ENCODE data around the gene HHATL. TPM values are rescaled to one million over a fixed set of nuclear protein-coding genes. Genes with fewer than 3 reads are reported as not detected.

Gene HHATL
- total RNA-seq, 2 experiments from 2014 or later = not detected

DNA sequence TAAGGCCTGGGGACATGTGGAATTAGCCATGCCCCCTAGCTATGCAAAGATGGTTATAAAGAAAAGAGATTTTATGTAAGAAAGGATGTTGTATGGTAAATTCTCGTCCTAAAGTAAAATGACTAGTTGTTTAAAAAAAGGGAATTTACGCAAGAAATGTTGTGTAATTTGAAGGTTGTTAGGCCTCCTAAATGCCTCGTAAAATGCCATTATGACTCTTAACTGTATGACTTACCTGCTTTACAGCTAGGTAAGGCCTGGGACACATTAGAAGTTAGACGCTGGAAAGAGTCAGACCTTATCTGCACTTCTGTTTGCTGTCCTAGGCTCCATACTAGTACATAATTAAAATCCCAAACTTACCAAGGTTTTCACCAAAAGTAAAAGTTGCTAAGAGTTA is 17.5 kb upstream of the HHATL start:
- Mint-ChIP-seq H3K27me3 (ENCODE audit: low read depth) (peaks cover 2% of the 10 kb centered on the region), H3K9me3 (no peaks in the 10 kb centered on the region), H3K4me1 (ENCODE audit: low read depth) (no peaks in the 10 kb centered on the region), H3K4me3 (no peak overlapping the region), H3K27ac (no peak overlapping the region), H3K36me3 (ENCODE audit: low read depth) (no peaks in the 10 kb centered on the region)
- DNase-seq = no peak
- CTCF ChIA-PET = interaction anchor here (1.1 kb wide), 1 partner anchor 25 kb away, joined by 3 read pairs; no protein-coding TSS in a partner anchor
- intact Hi-C loops (cut with micrococcal nuclease) = no loop called here

DNA sequence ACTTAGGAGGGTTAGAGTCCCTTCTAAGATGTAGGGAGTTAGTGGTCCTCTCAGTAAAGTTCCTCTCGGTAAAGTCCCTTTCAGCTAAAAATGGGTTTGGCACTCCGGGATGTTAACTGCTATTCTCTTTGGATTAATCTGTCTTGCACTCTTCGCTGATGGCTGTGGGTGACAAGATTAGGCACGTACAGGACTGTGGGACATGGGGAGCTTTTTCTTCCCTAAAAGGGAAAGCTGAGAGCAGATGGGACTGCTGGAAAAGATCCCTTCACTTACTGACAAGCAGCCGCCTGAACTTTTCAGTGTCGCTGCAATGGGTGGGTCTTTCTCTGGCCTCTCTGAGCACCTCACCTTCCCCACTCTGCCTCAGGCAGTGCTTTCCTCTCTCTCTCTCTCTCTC is 16.4 kb upstream of the HHATL start:
- no peaks in the 10 kb centered on the region for H3K36me3 Mint-ChIP-seq (ENCODE audit: low read depth)
- no peaks in the 10 kb centered on the region for H3K4me1 Mint-ChIP-seq (ENCODE audit: low read depth)
- H3K27me3 Mint-ChIP-seq (ENCODE audit: low read depth) = peaks cover 2% of the 10 kb centered on the region
- H3K4me3 Mint-ChIP-seq = no peak overlapping the region
- DNase-seq = no peak
- H3K9me3 Mint-ChIP-seq = no peaks in the 10 kb centered on the region
- no peak overlapping the region for H3K27ac Mint-ChIP-seq
- intact Hi-C loops (cut with micrococcal nuclease) = loop anchor here (2.0 kb wide), 1 partner anchor 44 kb away; no protein-coding TSS in a partner anchor
- CTCF ChIA-PET = interaction anchor here (1.1 kb wide), 1 partner anchor 26 kb away, joined by 3 read pairs; no protein-coding TSS in a partner anchor

DNA sequence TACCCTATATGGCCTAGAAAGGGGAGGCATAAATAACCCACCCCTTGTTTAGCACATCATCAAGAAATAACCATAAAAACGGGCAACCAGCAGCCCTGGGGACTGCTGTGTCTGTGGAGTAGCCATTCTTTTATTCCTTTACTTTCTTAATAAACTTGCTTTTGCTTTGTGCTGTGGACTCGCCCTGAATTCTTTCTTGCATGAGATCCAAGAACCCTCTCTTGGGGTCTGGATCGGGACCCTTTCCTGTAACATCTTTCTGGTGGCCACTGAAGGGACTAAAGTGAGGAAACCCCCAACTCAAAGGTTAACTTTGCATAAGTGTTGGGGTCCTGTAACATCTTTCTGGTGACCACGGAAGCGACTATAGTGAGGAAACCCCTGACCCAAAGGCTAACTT is 15.7 kb upstream of the HHATL start:
- peaks cover 2% of the 10 kb centered on the region for H3K27me3 Mint-ChIP-seq (ENCODE audit: low read depth)
- H3K4me3 Mint-ChIP-seq = no peak overlapping the region
- intact Hi-C loops (cut with micrococcal nuclease) = loop anchor here (2.0 kb wide), 1 partner anchor 44 kb away; no protein-coding TSS in a partner anchor
- CTCF ChIA-PET = no interaction called here
- DNase-seq = no peak
- no peaks in the 10 kb centered on the region for H3K4me1 Mint-ChIP-seq (ENCODE audit: low read depth)
- no peak overlapping the region for H3K27ac Mint-ChIP-seq
- H3K9me3 Mint-ChIP-seq = no peaks in the 10 kb centered on the region
- H3K36me3 Mint-ChIP-seq (ENCODE audit: low read depth) = no peaks in the 10 kb centered on the region

DNA sequence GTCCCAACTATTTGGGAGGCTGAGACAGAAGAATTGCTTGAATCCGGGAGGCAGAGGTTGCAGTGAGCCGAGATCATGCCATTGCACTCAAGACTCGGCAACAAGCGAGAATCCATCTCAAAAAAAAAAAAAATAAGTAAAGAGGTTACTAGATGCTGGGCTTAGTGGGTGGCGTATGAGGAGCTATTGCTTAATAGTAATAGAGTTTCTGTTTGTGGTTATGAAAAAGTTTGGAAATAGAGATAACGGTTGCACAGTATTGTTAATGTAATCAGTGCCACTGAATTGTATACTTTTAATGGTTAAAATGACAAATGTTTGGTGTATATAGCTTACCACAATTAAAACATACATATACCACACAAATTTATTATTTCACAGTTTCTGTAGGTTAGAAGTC is 14.7 kb upstream of the HHATL start:
- no peaks in the 10 kb centered on the region for H3K4me1 Mint-ChIP-seq (ENCODE audit: low read depth)
- CTCF ChIA-PET = no interaction called here
- H3K36me3 Mint-ChIP-seq (ENCODE audit: low read depth) = no peaks in the 10 kb centered on the region
- intact Hi-C loops (cut with micrococcal nuclease) = no loop called here
- no peak for DNase-seq
- H3K4me3 Mint-ChIP-seq = no peak overlapping the region
- no peaks in the 10 kb centered on the region for H3K9me3 Mint-ChIP-seq
- no peaks in the 10 kb centered on the region for H3K27me3 Mint-ChIP-seq (ENCODE audit: low read depth)
- no peak overlapping the region for H3K27ac Mint-ChIP-seq

DNA sequence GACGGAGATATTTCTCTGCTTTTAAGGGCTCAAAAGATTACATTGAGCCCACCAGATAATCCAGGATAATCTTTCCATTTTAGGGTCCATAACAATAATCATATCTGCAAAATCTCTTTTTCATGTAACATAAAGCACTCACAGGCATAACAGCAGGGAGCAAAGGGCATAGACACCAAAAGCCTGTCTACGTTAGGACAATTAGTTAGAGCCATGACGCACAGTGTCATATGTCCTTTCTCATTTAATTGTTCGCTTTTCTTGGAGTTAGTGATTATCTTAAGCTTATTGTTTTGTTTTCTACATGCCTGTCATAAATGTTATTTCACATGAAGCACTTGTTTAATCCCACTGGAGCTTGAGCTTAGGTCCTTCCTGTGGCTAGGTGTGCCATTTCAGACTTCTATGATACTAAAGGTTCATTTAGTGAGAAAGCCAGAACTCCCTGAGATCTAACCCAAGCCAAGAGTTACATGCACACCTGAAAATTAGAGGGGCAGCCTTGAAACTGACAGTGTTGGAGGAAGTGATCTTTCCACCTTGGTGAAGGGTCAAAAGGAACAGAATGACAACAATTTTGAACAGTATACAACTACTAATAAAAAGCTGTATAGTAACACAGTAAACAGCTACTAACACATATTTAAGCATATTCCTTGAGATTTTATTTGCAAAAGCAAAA is 11.7 kb upstream of the HHATL start:
- intact Hi-C loops (cut with micrococcal nuclease) = no loop called here
- CTCF ChIA-PET = interaction anchor here (2.0 kb wide), 1 partner anchor 25 kb away, joined by 4 read pairs; no protein-coding TSS in a partner anchor
- H3K27ac Mint-ChIP-seq = no peak overlapping the region
- no peak overlapping the region for H3K4me3 Mint-ChIP-seq
- no peaks in the 10 kb centered on the region for H3K36me3 Mint-ChIP-seq (ENCODE audit: low read depth)
- DNase-seq = no peak
- no peaks in the 10 kb centered on the region for H3K9me3 Mint-ChIP-seq
- no peaks in the 10 kb centered on the region for H3K27me3 Mint-ChIP-seq (ENCODE audit: low read depth)
- no peaks in the 10 kb centered on the region for H3K4me1 Mint-ChIP-seq (ENCODE audit: low read depth)

DNA sequence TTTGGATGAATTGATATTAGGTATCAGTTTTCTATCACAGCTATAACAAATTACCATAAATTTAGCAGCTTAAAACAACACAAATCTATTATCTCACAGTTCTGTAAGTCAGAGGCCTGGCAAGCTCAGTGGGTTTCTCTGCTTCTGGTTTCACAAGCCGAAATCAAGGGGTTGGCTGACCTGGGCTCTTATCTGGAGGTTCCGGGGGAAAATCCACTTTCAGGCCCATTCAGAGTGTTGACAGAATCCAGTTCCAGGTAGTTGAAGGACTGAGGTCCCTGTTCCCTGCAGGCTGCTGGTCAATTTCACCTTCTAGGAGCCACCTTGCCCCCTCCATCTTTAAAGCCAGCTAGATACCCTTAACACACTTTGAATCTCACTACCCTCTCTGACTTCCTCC is 11.1 kb upstream of the HHATL start:
- no peak for DNase-seq
- no peaks in the 10 kb centered on the region for H3K4me1 Mint-ChIP-seq (ENCODE audit: low read depth)
- H3K36me3 Mint-ChIP-seq (ENCODE audit: low read depth) = no peaks in the 10 kb centered on the region
- intact Hi-C loops (cut with micrococcal nuclease) = no loop called here
- CTCF ChIA-PET = interaction anchor here (2.0 kb wide), 1 partner anchor 24 kb away, joined by 4 read pairs; no protein-coding TSS in a partner anchor
- H3K27me3 Mint-ChIP-seq (ENCODE audit: low read depth) = no peaks in the 10 kb centered on the region
- no peaks in the 10 kb centered on the region for H3K9me3 Mint-ChIP-seq
- no peak overlapping the region for H3K27ac Mint-ChIP-seq
- H3K4me3 Mint-ChIP-seq = no peak overlapping the region

DNA sequence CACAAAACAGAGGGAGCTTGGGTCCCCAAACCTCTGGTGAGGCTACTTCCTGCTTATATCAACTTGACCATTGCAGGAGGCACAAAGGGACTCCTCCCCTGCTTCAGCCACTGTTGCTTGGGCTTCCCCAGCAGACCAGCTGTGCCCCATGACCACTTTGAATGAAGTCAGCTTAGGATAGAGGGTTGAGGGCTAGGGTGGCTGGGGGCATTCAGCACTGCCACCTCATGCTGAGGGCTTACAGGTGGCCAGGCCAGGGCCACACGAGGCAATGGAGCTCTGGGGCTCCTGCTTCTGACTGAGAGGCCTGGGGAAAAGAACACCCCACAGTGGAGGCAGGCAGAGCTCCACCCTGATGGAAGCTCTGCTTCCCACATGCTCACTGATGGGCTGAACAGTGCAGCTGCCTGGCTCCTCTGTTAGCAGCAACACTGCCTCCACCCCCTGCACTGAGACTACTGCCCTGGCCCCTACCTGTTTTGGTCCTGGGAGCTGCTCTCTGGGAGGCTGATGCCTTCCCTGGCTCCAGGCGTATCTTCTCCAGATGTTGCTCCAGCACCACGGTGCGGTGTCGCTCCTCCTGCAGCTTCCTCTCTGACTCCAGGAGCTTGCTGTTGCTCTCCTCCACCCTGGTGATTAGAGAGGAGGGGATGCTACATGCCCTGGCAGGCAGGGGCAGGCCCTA is 10.2 kb upstream of the HHATL start:
- no peak overlapping the region for H3K4me3 Mint-ChIP-seq
- no peaks in the 10 kb centered on the region for H3K4me1 Mint-ChIP-seq (ENCODE audit: low read depth)
- no peak for DNase-seq
- intact Hi-C loops (cut with micrococcal nuclease) = no loop called here
- no peaks in the 10 kb centered on the region for H3K27me3 Mint-ChIP-seq (ENCODE audit: low read depth)
- no peak overlapping the region for H3K27ac Mint-ChIP-seq
- H3K9me3 Mint-ChIP-seq = no peaks in the 10 kb centered on the region
- CTCF ChIA-PET = interaction anchor here (2.0 kb wide), 1 partner anchor 23 kb away, joined by 4 read pairs; no protein-coding TSS in a partner anchor
- no peaks in the 10 kb centered on the region for H3K36me3 Mint-ChIP-seq (ENCODE audit: low read depth)

DNA sequence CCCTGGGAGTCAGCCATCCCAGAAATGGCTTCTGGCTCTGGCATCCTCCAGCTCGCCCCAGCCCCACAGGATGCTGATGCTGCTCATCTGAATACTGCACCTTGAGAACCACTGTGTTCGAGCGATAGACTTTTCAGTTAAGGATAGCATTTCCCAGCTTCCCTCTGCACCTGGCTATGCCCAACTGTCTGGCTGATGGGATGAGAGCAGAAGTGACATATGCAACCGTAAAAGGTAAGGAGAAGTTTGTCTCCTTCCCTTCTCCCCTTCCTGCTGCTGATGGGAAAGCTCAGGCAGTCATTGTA is 9.7 kb upstream of the HHATL start:
- no peaks in the 10 kb centered on the region for H3K36me3 Mint-ChIP-seq (ENCODE audit: low read depth)
- no peak overlapping the region for H3K4me3 Mint-ChIP-seq
- H3K27me3 Mint-ChIP-seq (ENCODE audit: low read depth) = no peaks in the 10 kb centered on the region
- no peaks in the 10 kb centered on the region for H3K9me3 Mint-ChIP-seq
- no peaks in the 10 kb centered on the region for H3K4me1 Mint-ChIP-seq (ENCODE audit: low read depth)
- CTCF ChIA-PET = no interaction called here
- intact Hi-C loops (cut with micrococcal nuclease) = no loop called here
- H3K27ac Mint-ChIP-seq = no peak overlapping the region
- no peak for DNase-seq

DNA sequence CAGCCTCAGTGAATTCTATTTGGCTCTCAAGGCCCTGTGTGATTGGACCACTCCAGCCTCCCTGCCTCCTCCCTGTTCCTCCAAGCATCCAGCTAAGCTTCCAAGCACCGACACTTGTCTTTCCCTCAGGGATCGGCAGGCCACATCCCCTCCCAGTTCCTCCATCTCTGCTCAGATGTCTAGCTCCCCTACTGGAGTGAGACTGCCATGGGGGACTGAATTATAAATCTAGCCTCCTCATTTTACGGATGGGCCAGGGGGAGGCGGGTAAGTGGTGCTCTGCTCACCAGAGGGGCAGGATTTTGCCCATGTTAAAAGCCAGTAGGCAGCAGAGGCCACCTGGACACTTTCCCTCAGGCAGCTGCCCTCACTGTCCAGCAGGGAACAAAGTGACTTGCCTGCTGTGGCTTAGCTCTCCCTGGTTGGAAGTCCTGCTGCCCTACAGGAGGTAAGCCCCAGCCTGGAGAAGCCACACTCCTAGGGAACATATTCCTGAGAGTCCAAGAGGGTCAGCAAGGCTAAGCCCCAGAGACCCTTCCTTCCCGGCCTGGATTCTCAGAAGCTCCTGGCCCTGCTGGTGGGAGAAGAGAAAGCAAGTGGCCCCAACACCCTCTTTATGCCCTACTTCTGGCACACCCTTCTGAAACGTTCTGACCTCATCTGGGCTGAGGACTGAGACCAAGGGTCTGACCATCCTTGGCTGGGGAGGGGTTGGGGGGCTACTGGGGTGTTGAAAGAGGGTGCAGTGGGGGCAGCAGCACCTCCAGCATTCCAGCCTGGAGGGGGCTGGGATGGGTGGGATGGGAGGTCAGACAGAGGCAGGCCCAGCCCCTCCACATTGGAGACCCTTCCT is 9.1 kb upstream of the HHATL start:
- no peak for DNase-seq
- intact Hi-C loops (cut with micrococcal nuclease) = no loop called here
- H3K4me3 Mint-ChIP-seq = no peak overlapping the region
- H3K36me3 Mint-ChIP-seq (ENCODE audit: low read depth) = no peaks in the 10 kb centered on the region
- no peaks in the 10 kb centered on the region for H3K9me3 Mint-ChIP-seq
- no peaks in the 10 kb centered on the region for H3K27me3 Mint-ChIP-seq (ENCODE audit: low read depth)
- no peak overlapping the region for H3K27ac Mint-ChIP-seq
- CTCF ChIA-PET = no interaction called here
- no peaks in the 10 kb centered on the region for H3K4me1 Mint-ChIP-seq (ENCODE audit: low read depth)

DNA sequence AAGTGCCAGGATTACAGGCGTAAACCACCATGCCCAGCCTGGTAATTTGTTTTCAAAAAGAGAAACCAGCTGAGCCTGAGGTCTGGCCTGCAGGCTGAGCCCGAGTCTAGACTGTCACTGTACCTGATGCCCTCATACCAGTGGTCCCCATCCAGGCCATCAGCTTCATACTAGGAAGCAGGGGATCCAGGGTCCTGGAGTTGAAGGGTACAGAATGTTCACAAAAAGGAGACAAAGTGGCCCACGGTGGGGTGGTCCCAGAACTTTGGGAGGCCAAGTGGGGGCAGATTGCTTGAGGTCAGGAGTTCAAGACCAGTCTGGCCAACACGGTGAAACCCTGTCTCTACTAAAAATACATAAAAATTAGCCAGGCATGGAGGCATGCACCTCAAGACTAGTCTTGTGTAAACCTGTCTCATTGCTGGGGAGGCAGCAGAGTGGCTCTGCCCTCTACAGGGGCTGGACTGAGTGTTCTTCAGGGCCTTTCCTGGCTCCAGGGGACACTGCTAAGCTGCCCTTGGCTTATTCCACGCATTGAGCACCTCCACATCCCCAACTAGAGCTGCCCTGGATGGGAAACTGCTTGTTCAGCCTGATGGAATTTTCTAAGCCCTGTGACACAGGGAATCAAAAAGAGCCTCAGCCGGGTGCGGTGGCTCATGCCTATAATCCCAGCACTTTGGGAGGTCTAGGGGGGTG is 7.9 kb upstream of the HHATL start:
- intact Hi-C loops (cut with micrococcal nuclease) = no loop called here

DNA sequence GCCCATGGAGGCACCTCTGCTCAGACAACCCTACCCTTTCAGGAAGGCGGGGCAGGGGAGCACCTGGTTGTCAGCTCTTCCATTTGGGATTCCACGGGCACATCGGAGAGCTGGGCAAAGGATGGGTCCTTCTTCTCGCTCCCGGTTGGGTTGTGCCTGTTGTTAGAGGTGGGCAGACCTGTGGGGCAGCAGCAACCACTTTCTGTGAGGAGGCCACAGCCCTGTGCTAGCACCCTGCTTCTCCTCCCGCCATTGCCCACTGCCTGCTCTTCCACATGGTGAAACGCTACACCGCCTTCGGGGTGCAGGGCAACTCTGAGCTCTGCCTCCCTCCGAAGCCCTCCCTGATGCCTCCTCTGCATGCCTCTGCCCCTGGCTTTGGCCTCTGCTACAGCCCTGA is 7.0 kb upstream of the HHATL start:
- CTCF ChIA-PET = no interaction called here
- intact Hi-C loops (cut with micrococcal nuclease) = no loop called here
- H3K36me3 Mint-ChIP-seq (ENCODE audit: low read depth) = no peaks in the 10 kb centered on the region
- H3K9me3 Mint-ChIP-seq = no peaks in the 10 kb centered on the region
- H3K27ac Mint-ChIP-seq = no peak overlapping the region
- no peak overlapping the region for H3K4me3 Mint-ChIP-seq
- no peaks in the 10 kb centered on the region for H3K27me3 Mint-ChIP-seq (ENCODE audit: low read depth)
- H3K4me1 Mint-ChIP-seq (ENCODE audit: low read depth) = no peaks in the 10 kb centered on the region
- DNase-seq = no peak

More for the DNA sequence above, 7.9 kb upstream of the HHATL start:
- Mint-ChIP-seq H3K27ac (no peak overlapping the region), H3K4me3 (no peak overlapping the region), H3K36me3 (ENCODE audit: low read depth) (no peaks in the 10 kb centered on the region), H3K27me3 (ENCODE audit: low read depth) (no peaks in the 10 kb centered on the region), H3K4me1 (ENCODE audit: low read depth) (no peaks in the 10 kb centered on the region), H3K9me3 (no peaks in the 10 kb centered on the region)
- DNase-seq = no peak
- CTCF ChIA-PET = no interaction called here

DNA sequence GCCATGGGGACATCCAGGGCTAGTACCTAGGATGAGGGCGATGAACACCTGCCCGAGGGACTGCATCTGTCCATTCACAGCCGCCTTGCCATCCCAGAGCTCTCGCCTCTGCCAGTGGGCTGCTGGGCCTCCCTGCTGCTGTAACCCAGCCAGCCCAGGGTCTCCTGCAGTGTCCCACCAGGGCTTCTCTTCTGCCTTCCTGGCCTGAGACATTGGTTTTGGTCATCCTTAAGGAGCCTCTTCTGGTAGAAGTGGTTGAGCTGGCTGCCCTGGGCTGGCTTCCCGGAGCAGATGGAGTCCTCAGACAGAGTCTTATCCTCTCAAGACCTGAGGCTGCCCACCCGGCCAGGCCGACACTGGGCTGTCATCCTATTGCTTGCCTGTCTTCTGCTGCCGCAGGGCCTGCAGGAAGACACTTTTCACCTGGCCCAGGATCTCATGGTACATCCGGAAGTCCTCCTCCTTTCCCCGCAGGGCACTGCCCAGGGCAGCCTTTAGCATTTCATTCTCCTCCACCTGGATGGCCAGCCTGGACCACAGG is 6.1 kb upstream of the HHATL start:
- no peak overlapping the region for H3K4me3 Mint-ChIP-seq
- H3K36me3 Mint-ChIP-seq (ENCODE audit: low read depth) = no peaks in the 10 kb centered on the region
- DNase-seq = no peak
- CTCF ChIA-PET = interaction anchor here (2.2 kb wide), 1 partner anchor 71 kb away, joined by 4 read pairs; no protein-coding TSS in a partner anchor
- intact Hi-C loops (cut with micrococcal nuclease) = no loop called here
- H3K27me3 Mint-ChIP-seq (ENCODE audit: low read depth) = no peaks in the 10 kb centered on the region
- no peaks in the 10 kb centered on the region for H3K9me3 Mint-ChIP-seq
- H3K27ac Mint-ChIP-seq = no peak overlapping the region
- H3K4me1 Mint-ChIP-seq (ENCODE audit: low read depth) = no peaks in the 10 kb centered on the region

All from activated naive CD4-positive, alpha-beta T cell treated with anti-CD3 and anti-CD28 coated beads for 36 hours (primary cell).